Activated effector memory CD4-positive, alpha-beta T cell treated with anti-CD3 and anti-CD28 coated beads, Interleukin-2, amount 50 U/mL, for 16 hours (primary cell): ENCODE data around the gene APLP1.
"Not testable (repeated sequence)": the region's sequence is repeated elsewhere in the genome, so short reads cannot be mapped to it uniquely, and the experiment has no call there.

ENCODE experiments used
- DNase-seq: peaks from one replicate; pipeline ENCODE4 v3.0.0-alpha.2; 2020

Gene APLP1

DNA sequence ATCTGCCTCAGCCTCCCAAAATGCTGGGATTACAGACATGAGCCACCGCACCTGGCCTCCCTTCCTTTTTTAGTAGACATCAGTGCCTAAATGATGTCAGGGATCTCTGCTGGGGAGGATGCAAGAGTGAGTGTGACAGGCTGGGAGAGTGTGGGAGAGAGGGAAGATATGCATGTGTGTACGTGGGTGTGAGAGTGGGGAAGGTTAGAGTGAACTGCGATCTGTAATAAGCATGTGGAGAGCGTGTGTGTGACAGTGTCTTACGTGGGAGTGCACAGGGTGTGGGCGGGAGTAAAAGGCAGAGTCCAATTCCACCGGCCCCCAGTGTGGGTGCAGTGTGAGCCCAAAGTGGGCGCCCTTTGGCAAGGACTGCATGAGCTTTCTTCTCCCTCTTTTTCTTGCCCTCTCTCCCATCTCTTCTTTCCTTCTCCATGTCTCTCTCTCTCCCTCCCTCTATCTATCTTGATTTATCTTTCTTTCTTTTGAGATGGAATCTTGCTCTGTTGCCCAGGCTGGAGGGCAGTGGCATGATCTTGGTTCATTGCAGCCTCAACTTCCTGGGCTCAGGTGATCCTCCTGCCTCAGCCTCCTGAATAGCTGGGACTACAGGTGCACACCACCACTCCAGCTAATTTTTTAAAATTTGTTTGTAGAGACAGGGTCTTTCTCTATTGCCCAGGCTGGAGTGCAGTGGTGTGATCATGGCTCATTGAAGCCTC, 15.2 kb upstream of the APLP1 start:
- DNase-seq: no peak

DNA sequence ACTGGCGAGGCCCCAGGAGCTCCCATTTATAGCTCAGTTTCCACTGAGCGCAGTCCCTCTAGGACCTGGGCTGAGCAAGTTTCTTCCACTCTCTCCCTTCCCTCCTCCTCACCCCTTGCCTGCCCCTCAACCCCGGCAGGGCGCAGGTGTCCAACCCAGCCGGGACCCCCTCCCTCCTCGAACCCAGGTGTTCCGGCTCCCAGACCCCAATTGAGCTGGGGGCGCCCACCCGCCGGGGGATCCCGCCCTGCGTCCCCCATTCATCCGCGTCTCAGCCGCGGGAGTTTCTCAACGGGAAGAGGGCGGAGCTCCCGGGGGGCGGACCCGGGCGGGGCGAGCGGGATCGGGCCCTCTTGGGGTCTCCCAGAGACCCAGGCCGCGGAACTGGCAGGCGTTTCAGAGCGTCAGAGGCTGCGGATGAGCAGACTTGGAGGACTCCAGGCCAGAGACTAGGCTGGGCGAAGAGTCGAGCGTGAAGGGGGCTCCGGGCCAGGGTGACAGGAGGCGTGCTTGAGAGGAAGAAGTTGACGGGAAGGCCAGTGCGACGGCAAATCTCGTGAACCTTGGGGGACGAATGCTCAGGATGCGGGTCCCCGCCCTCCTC, 11.7 kb upstream of the APLP1 start, which contains the start of gene KIRREL2:
Gene KIRREL2 (plus strand): TSS at position 366 of the 604 bp plus-strand sequence. CDS start 209 bp downstream, at position 575.
- peak; percentile 78 for DNase-seq

DNA sequence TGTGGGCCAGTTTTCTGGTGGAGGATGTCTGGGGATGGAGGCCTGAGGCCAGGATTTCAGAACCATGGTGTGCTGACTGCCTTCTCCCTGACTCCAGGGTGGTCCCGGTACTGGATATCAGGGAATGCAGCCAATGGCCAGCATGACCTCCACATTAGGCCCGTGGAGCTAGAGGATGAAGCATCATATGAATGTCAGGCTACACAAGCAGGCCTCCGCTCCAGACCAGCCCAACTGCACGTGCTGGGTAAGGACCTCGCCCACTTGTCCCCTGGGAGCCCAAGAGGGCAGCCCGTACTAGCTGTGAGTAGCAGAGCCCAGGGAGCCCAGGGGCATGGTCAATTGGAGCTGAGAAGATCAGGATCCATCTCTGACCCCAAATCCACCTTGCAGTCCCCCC, 10.1 kb upstream of the APLP1 start:
- DNase-seq: no peak

DNA sequence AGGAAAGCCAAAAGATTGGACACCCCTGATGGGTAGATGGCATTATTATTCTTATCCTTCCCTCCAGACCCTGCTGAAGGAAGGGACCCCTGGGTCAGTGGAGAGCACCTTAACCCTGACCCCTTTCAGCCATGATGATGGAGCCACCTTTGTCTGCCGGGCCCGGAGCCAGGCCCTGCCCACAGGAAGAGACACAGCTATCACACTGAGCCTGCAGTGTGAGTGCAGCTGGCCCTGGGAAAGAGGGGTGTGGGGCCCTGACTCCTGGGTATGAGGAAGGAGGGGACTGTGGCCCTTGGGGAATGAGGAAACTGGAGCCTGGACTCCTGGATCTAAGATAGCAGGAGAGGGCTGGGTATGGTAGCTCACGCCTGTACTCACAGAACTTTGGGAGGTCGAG, 9.0 kb upstream of the APLP1 start:
- DNase-seq: no peak

DNA sequence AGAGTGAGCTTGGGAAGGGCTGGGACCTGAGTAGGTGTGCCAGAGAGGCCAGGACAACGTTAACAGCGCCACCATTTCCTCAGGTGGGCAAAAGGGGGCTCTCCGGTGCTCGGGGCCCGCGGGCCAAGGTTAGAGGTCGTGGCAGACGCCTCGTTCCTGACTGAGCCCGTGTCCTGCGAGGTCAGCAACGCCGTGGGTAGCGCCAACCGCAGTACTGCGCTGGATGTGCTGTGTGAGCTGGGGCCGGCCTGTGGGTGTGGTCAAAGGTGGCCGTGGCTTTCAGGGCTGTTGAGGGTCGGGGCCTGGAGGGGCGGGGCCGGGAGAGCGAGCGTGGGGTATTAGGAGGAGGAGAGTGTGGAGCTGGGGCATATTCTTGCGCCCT, 7.9 kb upstream of the APLP1 start:
- DNase-seq: no peak

DNA sequence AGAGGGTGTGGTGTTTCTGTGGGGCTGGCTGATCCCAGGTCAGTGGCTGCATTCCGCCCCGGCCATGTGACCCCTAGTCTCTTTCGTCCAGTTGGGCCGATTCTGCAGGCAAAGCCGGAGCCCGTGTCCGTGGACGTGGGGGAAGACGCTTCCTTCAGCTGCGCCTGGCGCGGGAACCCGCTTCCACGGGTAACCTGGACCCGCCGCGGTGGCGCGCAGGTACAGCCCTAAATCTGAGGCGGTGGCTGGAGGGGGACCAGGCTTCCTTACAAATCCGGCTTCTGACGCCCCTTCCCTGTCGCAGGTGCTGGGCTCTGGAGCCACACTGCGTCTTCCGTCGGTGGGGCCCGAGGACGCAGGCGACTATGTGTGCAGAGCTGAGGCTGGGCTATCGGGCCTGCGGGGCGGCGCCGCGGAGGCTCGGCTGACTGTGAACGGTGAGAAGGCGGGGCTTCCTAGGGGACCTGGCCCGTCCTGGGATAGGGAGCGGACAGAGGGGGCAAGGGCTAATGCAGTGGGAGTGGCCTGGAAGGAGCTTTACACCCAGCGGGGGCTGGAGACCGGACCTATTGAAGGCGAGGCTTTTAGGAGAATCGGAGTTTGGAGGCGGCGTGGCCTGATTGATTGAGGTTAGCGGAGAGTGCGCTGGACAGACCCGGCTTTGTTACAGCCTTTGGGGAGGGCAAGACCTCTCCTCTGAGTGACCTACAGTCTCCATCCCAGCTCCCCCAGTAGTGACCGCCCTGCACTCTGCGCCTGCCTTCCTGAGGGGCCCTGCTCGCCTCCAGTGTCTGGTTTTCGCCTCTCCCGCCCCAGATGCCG, 7.3 kb upstream of the APLP1 start:
- DNase-seq: no peak

DNA sequence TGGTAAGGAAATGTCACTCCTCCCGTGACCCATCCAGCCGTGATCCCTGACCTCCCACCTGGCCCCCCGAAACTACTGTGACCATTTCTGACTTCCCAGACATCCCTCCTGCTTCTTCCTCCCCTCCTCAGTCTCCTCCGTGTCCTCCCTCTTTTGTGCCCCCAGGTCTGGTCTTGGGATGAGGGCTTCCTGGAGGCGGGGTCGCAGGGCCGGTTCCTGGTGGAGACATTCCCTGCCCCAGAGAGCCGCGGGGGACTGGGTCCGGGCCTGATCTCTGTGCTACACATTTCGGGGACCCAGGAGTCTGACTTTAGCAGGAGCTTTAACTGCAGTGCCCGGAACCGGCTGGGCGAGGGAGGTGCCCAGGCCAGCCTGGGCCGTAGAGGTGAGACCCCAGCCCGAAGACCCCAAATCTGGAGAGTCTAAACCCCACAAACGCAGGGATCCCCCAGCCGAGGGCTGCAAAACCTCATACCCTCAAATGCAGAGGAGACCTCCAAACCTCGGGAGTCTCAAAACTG, 6.7 kb upstream of the APLP1 start:
- DNase-seq: no peak

DNA sequence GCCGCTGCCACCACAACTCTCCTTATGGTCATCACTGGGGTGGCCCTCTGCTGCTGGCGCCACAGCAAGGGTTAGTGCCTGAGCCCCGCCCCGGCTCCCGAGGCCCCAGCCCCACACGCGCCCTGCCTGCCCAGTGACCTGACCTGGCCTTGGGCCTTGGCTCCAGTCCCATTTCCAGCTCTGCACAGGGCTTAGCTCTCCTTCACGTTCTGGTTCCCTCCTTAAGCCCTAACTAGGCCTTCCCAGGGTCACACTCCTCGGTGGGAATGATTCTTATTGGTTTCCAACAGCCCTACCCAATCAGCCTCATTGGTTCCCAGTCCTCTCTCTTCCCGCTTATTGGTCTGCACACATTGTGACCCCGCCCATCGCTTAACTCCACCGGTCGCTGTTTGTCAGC, 5.8 kb upstream of the APLP1 start:
- no peak for DNase-seq

DNA sequence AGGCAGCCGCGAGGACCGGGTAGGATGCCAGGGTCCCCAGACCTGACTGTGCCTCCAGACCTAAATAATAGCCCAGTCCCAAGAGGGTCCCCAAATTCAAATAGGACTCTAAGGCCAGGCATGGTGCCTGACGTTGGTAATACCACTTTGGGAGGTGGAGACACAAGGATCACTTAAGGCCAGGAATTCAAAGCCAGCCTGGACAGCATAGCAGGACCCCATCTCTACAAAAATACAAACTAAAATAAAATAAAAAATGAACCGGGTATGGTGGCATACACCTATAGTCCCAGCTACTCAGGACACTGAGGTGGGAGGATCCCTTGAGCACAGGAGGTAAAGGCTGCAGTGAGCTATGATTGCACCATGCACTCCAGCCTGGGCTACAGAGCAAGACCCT, 5.4 kb upstream of the APLP1 start:
- no peak for DNase-seq

DNA sequence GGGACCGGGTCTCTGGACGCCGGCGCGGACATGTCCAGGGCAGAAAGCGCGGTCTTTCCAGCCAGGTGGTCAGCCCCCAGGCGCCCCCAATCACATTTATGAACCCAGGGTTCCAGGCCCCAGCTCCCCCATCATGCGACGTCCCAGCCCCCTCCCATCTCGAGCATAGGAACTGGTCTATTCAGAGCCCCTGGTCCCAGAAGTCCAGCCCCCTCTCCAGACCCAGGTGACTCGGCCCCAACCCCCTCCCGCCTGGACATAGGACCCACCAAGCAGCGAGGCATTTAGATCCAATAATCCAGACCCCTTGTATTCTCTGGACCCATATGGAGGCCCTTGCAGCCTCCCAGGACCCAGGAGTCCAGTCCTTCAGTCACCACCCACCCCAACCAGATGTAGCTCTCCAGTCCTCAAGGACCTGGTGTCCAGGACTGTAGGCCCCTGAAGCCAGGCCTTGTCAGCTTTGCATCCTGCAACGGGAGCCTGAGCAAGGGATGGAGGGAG, 501 bp downstream of the APLP1 start:
- DNase-seq: no peak

DNA sequence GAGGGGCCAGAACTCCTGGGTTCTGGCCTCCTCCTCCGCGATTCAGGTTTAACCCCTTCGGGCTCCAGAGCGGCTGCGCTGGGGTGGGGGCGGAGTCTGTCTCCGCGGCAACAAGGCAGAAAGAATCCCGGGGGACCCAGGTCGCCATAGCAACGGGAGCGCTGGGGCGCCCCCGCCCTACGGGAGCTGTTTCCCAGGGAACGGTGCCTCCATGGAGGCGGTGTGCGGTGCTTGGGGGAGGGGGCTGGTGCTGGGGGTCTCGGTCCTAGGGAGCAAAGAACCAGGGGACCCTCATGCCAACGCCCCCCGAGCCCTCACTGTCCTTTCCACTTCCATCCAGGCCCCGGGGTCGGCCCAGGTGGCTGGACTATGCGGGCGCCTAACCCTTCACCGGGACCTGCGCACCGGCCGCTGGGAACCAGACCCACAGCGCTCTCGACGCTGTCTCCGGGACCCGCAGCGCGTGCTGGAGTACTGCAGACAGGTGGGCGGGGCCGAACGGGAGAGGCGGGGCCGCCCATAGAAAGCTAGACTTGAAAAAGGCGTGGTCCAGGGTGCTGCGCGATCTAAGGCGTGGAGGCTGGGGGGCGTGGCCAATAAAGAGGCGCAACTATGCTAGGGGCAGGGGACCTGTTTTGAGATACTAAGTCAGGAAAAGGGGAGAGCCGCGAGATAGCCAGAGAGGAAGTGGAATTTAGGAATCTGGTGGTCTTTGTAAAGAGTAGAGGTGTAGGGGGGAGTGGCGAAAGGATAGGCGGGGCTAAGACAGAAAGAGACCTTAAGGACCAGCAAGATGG, 1.2 kb downstream of the APLP1 start:
- DNase-seq: peak; percentile 92

DNA sequence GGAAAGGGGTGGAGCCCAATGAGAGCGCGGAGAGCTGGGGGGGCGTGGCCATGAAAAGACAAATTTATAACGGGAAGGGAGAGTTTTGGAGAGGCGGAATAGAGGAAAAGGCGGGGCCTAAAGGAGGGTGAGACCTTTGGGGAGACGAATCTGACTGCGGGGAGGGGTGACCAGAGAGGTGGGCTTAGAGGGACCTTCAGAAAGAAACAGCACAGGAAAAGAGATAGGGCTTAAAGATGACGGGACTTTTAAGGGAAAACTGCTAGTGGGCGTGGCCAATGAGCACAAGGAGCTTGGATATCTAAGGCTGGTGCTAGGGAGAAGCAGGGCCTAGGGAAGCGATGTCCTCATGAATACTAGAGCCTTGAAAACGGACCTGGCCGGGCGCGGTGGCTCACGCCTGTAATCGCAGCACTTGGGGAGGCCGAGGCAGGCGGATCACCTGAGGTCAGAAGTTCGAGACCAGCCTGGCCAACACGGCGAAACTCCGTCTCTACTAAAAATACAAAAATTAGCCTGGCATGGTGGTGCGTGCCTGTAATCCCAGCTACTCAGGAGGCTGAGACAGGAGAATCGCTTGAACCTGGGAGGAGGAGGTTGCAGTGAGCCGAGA, 1.9 kb downstream of the APLP1 start:
- DNase-seq: not testable (repeated sequence)

DNA sequence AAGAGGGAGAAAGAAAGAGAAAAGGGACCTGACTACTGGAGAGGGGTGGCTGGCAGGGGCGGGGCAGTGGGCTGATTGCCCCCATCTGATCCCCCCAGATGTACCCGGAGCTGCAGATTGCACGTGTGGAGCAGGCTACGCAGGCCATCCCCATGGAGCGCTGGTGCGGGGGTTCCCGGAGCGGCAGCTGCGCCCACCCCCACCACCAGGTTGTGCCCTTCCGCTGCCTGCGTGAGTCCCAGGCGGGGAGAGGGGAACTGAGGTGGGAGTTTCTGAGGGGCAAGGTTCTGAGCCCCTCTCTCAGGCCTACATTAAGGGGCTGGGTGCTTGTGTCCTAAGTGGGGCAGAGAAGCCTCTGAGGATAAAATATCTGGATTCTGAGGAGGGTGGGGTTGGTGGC, 2.4 kb downstream of the APLP1 start:
- no peak for DNase-seq

DNA sequence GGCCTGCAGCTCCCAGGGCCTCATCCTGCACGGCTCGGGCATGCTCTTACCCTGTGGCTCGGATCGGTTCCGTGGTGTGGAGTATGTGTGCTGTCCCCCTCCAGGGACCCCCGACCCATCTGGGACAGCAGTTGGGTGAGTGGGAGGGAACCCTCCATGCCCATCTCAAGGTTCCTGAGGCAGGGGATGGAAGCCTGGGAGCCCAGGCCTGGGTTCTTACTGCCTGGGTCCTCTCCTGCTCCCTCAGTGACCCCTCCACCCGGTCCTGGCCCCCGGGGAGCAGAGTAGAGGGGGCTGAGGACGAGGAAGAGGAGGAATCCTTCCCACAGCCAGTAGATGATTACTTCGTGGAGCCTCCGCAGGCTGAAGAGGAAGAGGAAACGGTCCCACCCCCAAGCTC, 3.2 kb downstream of the APLP1 start:
- DNase-seq: no peak

DNA sequence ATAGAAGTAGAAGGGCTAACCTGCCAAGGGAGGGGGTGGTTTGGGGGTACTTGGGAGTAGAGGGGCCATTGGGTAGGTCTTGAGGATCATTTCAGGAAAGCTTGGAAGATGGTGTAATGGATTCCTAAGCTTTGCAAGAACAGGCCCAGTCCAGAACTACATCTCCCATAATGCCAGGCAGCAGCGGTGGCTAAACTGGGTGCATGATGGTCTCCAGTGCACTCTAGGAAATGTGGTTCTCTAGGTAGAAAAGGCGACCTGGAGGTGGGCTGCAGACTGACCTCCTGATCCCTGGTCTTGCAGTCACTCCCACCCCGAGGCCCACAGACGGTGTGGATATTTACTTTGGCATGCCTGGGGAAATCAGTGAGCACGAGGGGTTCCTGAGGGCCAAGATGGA, 3.8 kb downstream of the APLP1 start:
- DNase-seq: no peak

DNA sequence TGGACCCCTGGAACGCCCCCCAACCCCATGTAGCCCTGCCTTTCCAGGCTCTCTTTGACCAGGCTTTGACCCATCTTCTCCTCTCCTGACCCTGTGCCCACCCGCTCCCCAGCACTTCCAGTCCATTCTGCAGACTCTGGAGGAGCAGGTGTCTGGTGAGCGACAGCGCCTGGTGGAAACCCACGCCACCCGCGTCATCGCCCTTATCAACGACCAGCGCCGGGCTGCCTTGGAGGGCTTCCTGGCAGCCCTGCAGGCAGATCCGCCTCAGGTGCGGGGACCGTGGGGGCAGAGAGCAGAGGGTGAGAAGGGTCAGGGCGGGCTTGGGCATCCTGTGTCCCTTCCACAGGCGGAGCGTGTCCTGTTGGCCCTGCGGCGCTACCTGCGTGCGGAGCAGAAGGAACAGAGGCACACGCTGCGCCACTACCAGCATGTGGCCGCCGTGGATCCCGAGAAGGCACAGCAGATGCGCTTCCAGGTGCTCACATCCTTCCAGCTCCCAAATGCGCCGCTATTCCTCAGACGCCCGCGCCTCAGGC, 6.1 kb downstream of the APLP1 start:
- no peak for DNase-seq

DNA sequence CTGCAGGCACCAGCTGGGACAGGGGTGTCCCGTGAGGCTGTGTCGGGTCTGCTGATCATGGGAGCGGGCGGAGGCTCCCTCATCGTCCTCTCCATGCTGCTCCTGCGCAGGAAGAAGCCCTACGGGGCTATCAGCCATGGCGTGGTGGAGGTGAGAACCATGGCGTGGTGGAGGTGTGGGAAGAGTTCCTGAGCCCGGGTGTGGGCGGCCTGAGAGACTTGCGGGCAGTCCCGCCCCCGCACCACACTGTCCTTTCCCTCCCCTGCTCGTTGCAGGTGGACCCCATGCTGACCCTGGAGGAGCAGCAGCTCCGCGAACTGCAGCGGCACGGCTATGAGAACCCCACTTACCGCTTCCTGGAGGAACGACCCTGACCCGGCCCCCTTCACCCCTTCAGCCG, 10.7 kb downstream of the APLP1 start:
- no peak for DNase-seq

DNA sequence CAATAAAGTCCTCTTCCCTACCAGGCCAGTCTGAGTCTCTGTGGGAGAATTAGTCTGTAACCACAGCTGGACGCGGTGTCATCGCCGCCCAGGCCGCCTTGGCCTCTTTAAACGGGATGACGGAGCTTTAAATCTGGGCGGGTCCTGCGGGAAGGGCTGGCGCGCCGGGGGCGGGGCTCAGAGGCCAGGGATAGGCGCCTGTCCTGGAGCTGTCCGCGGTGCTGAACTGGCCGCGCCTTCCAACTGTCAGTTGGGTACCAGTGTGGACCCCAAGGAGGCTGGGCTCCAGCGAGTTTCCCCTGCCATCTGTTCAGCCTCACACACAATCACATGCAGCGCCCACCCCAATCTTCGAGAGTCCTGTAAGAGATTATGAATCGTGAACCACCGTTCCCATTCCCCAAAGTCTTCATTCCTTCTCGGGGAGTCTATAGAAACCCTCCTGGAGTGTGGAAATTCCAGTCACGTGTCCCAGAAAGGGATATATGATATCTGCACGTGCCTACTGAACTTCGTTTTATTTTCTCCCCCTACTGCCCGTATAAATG, 11.5 kb downstream of the APLP1 start:
- DNase-seq: peak; percentile 91

DNA sequence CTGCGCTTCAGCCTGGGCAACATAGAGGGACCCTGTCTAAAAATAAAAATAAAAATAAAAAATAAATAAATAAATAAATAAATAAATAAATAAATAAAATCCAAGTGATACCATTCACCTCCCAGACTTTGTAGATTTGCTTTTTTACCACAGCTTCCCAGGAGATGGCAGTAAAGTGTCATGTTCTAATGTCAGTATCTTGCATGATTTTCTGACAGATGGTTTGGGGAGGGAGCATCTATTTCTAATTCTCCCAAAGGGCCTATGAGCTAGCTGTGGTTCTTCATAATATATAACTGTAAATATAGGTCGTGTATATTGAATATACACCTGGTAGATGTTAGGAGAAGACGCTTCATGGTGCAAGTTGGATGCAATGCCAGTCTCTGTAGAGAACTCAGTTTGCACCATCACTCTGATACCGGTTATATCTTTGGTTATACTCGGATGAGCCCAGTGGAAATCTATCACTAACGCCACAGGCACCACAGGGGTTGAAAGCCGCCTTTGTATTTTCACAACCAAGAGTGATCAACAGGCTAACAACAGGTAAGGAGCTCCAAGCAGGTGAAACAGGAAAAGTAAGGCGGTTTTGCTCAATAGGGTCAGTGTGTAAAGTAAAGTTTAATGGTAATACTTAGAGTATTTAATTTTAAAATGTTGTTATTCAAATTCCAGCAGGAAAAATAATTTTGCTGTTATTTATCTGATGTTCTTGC, 13.9 kb downstream of the APLP1 start:
- no peak for DNase-seq

DNA sequence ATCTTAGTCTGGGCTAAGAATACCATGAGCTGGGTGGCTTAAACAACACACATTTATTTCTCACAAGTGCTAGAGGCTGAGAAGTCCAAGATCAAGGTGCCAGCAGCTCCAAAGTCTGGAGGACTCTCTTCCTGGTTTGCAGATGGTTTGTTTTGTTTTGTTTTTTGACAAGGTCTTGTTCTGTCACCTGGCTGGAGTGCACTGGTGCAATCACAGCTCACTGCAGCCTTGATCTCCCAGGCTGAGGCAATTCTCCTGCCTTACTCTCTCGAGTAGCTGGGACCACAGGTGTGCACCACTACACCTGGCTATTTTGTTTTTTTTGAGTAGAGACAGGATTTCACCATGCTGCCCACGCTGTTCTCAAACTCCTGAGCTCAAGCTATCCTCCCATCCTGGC, 15.5 kb downstream of the APLP1 start:
- DNase-seq: no peak

DNA sequence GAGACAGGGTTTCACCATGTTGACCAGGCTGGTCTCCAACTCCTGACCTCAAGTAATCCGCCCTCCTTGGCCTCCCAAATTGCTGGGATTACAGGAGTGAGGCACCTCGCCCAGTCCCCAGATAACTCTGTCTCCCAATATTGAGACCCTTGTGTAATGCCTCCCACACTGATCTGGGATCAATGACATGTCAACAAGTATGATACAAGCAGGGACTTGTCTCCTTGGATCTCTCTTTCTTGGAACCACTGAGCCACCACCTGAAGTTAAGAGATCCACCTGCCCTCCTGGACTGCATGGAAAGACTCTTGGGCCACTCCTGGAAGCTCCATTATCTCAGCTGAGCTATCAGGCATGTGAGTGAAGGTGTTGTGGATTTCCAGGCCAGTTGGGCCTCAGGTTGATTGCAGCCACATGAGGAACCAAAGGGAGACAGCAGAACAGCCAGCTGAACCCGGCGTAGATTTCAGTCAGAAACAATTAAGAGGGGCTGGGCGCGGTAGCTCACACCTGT, 16.9 kb downstream of the APLP1 start:
- no peak for DNase-seq
